ENCODE data around the gene CNTNAP2. TPM values are rescaled to one million over a fixed set of nuclear protein-coding genes. Genes with fewer than 3 reads are reported as not detected.

The CNTNAP2 gene
- total RNA-seq, 2 donors from 2014 or later: 4.4 to 8.5 TPM

- TF ChIP-seq, protein P1, sequence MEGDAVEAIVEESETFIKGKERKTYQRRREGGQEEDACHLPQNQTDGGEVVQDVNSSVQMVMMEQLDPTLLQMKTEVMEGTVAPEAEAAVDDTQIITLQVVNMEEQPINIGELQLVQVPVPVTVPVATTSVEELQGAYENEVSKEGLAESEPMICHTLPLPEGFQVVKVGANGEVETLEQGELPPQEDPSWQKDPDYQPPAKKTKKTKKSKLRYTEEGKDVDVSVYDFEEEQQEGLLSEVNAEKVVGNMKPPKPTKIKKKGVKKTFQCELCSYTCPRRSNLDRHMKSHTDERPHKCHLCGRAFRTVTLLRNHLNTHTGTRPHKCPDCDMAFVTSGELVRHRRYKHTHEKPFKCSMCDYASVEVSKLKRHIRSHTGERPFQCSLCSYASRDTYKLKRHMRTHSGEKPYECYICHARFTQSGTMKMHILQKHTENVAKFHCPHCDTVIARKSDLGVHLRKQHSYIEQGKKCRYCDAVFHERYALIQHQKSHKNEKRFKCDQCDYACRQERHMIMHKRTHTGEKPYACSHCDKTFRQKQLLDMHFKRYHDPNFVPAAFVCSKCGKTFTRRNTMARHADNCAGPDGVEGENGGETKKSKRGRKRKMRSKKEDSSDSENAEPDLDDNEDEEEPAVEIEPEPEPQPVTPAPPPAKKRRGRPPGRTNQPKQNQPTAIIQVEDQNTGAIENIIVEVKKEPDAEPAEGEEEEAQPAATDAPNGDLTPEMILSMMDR (IDR thresholded peaks at IDR 0.05): no peak
- intact Hi-C loops (cut with DNase I): no loop called here
- H3K9ac ChIP-seq (ENCODE audit: low read depth in 2 of 2, low read length in 2 of 2): no peak overlapping the region
- H3K4me3 ChIP-seq: no peak overlapping the region
- no peak for DNase-seq
- no peaks in the 10 kb centered on the region for H3K4me1 ChIP-seq
- H3K9me3 ChIP-seq: no peaks in the 10 kb centered on the region
- H3K27ac ChIP-seq: no peak overlapping the region
- H3K36me3 ChIP-seq: no peaks in the 10 kb centered on the region
- H3K27me3 ChIP-seq: no peaks in the 10 kb centered on the region
Measured at GRCh38 chr7:147513451-147513850, 1396.8 kb downstream of the CNTNAP2 start.

- H3K4me1 ChIP-seq: no peaks in the 10 kb centered on the region
- TF ChIP-seq, protein P1 (IDR thresholded peaks at IDR 0.05): no peak
- no peak for DNase-seq
Measured at GRCh38 chr7:147516391-147516790, 1399.8 kb downstream of the CNTNAP2 start.

GRCh38 chr7:147519062-147519461 is 1402.5 kb downstream of the CNTNAP2 start:
- Histone ChIP-seq H3K27ac (no peak overlapping the region), H3K36me3 (no peaks in the 10 kb centered on the region), H3K4me1 (no peaks in the 10 kb centered on the region), H3K9ac (ENCODE audit: low read depth in 2 of 2, low read length in 2 of 2) (no peak overlapping the region), H3K9me3 (no peaks in the 10 kb centered on the region), H3K27me3 (no peaks in the 10 kb centered on the region), H3K4me3 (no peak overlapping the region)
- TF ChIP-seq, protein P1 (IDR thresholded peaks at IDR 0.05): no peak
- no peak for DNase-seq
- intact Hi-C loops (cut with DNase I): no loop called here

More at GRCh38 chr7:147516391-147516790, 1399.8 kb downstream of the CNTNAP2 start:
- H3K4me3 ChIP-seq: no peak overlapping the region
- no peaks in the 10 kb centered on the region for H3K9me3 ChIP-seq
- H3K36me3 ChIP-seq: no peaks in the 10 kb centered on the region
- no peak overlapping the region for H3K27ac ChIP-seq
- H3K9ac ChIP-seq (ENCODE audit: low read depth in 2 of 2, low read length in 2 of 2): no peak overlapping the region
- intact Hi-C loops (cut with DNase I): no loop called here
- H3K27me3 ChIP-seq: no peaks in the 10 kb centered on the region

DNA sequence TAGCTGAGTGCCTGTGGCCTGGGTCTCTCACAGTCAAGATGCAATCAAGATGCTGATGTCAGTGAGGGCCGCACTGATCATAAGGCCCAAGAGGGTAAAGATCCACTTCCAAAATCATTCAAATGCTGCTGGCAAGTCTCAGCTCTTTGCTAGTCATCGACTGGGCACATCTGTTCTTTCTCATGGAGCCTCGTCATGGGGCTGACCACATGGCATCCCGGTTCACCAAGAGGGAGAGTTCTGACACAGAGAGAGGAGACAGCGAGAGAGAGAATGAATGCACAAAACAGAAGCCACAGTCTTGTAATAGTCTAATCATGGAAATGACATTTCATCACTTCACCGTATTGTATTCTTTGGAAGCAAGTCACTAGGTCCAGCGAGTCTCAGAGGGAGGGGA is 1406.5 kb downstream of the CNTNAP2 start:
- H3K27me3 ChIP-seq: no peaks in the 10 kb centered on the region
- TF ChIP-seq, protein P1 (IDR thresholded peaks at IDR 0.05): no peak
- H3K9me3 ChIP-seq: no peaks in the 10 kb centered on the region
- H3K27ac ChIP-seq: no peak overlapping the region
- H3K4me3 ChIP-seq: no peak overlapping the region
- H3K9ac ChIP-seq (ENCODE audit: low read depth in 2 of 2, low read length in 2 of 2): no peak overlapping the region
- intact Hi-C loops (cut with DNase I): no loop called here
- no peaks in the 10 kb centered on the region for H3K36me3 ChIP-seq
- DNase-seq: no peak
- no peaks in the 10 kb centered on the region for H3K4me1 ChIP-seq

- intact Hi-C loops (cut with DNase I): no loop called here
- no peak overlapping the region for H3K27ac ChIP-seq
- H3K4me3 ChIP-seq: no peak overlapping the region
- H3K27me3 ChIP-seq: no peaks in the 10 kb centered on the region
- TF ChIP-seq, protein P1 (IDR thresholded peaks at IDR 0.05): no peak
- no peaks in the 10 kb centered on the region for H3K36me3 ChIP-seq
- no peak for DNase-seq
- no peak overlapping the region for H3K9ac ChIP-seq (ENCODE audit: low read depth in 2 of 2, low read length in 2 of 2)
- H3K4me1 ChIP-seq: no peaks in the 10 kb centered on the region
- H3K9me3 ChIP-seq: no peaks in the 10 kb centered on the region
Measured at GRCh38 chr7:147524726-147525250, 1408.2 kb downstream of the CNTNAP2 start.
